Fibroblast of the conjunctiva (primary cell): ENCODE results near the gene PFDN4.
A peak's percentile ranks its signal among the peaks of the same experiment; 100 is the strongest.
"Not testable (repeated sequence)": the region's sequence is repeated elsewhere in the genome, so short reads cannot be mapped to it uniquely, and the experiment has no call there.

Experiments used
- DNase-seq: peaks from one replicate; pipeline ENCODE4 v3.0.0-alpha.2; 2010; ENCODE audit warnings: low read depth

Gene PFDN4

DNA sequence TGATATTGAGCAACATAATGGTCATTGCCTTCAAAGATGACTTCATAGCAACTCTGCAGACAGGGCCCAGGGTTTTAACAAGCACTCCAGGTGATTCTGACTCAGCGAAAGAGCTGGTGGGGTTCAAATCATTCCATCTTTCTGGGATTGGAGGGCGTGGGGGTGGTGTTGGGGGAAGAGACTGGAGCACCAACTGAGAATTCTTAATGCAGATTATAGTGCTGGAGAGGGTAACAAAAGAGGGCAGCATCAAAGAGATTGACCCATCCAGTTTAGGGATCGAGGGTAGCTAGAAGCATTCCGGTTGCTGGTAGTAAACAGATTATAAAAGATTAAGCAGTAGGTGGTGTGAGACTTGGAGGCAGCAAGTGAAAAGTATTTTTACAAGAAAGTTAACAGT lies 15.9 kb downstream of the PFDN4 start:
- no peak for DNase-seq

DNA sequence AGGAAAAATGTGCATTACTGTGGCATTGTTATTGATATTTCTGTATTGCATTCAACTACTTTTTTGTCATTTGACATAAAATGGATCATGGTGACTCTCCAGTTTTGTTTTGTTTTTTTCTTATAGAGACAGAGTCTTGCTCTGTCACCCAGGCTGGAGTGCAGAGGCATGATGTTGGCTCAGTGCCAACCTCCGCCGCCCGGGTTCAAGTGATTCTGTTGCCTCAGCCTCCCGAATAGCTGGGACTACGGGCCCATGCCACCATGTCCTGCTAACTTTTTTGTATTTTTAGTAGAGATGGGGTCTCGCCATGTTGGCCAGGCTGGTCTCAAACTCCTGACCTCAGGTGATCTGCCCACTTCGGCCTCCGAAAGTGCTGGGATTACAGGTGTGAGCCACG lies 16.8 kb downstream of the PFDN4 start:
- DNase-seq = not testable (repeated sequence)

DNA sequence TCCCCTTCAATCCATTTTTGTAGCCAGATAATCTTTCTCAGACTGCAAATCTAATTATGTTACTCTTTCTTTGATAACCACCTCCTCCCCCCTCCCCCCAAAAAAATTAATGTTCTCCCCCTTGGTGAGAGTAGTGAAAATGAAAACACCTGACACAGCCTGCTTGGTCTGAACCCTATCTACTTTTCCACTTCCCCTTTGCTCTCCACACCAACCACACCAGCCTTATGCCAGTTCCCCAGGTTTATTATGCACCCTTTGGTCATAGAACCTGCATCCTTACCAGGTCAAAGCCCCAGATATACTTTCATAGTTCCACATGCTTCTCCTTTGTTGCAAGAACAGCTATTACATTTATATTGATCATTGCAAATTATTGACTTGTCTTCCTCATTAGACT lies 19.4 kb downstream of the PFDN4 start:
- DNase-seq = no peak

DNA sequence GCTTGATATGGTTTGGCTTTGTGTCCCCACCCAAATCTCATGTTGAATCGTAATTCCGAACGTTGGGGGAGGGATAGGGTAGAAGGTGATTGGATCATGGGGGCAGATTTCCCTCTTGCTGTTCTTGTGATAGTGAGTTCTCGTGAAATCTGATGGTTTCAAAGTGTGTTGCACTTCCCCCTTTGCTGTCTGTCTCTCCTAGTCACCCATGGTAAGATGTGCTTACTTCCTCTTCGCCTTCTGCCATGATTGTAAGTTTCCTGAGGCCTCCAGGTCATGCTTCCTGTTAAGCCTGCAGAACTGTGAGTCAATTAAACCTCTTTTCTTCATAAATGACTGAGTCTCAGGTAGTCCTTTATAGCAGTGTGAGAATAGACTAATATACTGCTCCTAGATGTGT lies 19.9 kb downstream of the PFDN4 start:
- no peak for DNase-seq

DNA sequence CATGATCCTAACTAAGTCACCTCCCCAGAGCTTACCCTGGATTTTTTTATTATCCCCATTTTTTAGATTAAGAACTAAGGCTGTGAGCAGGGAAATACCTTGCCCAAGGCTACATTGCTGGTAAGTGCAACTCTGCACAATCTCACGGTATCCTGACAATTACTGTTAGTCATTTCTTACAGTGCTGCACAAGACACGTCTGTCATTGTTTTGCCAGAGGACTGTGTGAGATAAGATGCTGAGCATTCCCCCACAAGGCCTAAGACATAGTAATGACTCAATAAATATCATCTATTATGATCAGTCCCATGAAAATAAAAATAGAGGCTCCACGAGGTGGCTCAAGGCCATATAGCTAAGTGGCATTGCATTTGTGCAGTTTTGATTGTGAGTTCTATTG lies 21.0 kb downstream of the PFDN4 start:
- no peak for DNase-seq

DNA sequence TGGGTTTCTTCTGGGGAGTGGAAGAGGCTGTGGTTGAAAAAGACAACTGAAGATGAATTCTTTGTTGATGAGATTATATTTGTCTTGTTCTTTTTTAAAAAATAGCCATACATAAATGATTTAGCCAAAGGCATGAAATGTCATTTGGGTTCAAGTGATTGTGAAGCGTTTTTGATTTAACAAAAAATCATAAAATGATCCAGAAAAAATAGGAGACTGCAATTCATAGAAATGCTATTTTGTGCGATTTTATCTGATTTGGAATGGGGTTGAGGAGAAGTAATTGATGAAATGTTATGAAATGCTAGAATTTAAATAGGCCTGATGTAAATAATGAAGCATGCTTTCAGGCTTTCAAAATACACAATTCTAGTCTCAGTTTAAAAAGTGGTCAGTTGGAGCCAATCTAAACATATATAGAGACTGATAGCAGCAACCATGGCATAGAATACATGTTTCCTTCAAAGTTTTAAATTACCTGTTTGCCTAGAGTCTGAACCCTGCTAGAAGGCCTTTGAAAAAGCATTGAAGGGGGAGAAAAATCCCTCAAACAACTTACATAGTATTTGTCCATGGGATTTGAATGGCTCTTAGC lies 21.8 kb downstream of the PFDN4 start:
- no peak for DNase-seq

DNA sequence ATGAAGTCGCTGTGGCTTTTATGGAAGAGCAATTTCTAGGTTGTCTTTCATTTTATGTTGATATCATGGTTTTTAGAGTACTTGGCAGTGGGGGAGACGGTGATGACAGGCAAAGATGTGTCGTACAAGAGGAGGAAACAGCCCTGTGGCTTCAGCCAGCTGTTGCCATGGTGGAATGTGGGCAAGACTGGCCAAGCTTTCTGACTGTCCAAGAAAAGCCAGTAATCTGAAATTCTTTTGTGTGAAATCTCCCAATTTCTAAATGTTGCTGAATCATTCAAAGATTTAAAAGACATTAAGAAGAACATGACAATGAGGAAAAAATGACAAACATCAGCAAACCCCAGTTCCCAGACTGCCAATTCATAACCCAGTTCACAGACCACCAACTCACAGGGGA lies 23.1 kb downstream of the PFDN4 start:
- no peak for DNase-seq

DNA sequence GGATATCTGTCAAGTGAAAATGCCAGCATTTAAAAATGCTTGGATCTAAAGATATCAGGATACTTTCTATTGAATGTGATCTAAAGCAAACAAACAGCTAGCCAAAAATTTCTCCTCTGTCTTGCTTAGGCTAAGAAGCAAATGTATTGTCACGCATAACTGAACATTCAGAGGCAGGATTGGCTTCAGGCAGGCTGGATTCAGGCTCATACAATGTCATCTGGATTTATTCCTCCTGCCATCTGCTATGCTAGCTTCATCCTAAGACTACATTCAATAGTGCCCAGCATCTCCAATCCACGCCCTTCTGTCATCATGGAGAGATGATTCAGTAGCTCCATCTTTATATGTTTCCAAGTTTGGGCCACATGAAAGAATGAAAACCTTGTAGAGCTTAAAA lies 27.1 kb downstream of the PFDN4 start:
- DNase-seq = no peak

DNA sequence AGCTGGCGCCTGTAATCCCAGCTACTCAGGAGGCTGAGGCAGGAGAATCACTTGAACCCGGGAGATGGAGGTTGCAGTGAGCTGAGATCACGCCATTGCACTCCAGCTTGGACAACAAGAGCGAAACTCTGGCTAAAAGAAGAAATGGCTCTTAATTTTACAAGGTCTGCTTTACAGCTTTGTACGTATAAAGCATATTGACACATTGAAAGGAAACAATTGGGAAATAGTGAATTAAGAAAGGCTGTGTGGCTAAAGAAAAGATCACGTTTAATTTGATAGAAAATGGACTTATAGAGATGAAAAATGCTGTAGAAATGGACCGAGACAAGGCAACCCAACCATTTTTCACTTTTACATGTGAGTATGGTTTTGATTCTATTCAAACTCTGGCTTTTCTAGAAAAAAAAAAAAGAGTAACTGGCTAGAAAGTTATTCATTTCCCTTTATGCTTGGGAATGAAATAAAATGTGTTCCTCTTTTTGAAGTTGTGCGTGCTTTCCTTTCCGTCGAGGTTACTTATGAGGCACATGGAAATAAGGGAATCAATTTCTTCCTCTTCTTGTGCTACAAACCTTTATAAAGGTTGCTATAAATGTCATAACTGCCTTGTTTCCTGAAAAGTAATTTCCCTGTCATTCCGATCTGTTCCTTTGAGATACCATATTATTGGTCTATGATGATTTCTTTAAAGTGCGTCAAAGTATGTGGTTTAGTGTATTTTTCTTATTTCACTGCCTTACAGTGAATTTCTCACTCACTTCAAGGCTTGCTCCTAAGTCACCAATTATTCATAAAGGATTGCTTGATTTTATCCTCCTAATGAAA lies 29.4 kb downstream of the PFDN4 start:
- no peak for DNase-seq

DNA sequence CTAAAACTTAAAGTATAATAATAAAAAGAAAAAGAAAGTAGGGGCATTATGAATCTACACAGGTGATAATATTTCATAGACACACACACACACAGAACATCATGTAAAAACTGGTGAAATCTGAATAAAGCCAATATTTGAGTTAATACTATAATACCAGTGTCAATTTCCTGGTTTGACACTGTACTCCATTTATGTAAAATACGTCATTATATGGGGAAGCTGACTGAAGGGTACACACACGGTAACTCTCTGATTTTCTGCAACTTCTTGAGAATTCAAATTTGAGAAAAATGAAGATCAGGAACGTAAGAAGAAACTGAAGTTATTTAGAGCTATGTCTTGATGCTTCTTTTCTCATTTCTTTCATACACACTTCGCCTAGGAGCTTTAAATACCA lies 36.2 kb downstream of the PFDN4 start:
- DNase-seq = no peak

DNA sequence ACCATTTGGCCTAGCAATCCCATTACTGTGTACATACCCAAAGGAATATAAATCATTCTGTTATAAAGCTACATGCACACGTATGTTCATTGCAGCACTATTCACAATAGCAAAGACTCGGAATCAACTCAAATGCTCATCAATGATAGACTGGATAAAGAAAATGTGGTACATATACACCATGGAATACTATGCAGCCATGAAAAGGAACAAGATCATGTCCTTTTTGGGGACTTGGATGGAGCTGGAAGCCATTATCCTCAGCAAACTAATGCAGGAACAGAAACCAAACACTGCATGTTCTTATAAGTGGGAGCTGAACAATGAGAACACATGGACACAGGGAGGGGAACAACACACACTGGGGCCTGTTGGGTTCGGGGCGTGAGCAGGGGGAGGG lies 40.8 kb downstream of the PFDN4 start:
- DNase-seq = not testable (repeated sequence)

DNA sequence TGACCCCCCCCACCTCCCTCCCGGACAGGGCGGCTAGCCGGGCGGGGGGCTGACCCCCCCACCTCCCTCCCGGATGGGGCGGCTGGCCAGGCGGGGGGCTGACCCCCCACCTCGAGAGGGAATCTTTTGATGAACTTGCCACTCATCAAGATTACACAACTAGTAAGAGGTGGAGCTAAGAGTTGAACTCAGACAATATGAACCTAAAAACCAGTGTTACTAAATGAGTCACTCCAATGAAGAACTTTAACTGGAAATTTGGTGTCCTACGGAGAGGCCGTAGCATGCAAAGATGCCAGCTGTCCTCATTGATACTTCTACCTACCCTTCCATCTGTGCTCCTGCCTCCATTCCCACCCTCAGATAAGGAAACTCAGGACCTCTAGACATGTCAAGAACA lies 42.8 kb downstream of the PFDN4 start:
- DNase-seq = no peak

DNA sequence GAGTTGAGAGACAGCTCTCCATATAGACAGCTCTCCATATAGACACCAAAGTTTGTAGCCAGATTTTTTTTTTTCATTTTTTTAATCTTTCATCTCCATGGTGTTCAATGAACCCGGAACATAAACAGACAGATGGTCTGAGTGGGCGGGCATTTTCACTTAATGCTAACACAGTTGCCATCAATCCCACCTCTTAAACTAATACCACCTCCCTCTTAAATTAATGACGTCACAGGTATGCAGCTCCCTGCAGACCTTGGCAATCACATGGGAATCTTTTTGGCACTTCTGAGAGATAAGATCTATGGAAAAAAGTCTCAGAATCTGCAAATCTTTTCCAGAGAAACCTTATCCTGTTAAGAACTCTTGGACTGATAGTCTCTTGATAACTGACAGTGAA lies 43.2 kb downstream of the PFDN4 start:
- no peak for DNase-seq

DNA sequence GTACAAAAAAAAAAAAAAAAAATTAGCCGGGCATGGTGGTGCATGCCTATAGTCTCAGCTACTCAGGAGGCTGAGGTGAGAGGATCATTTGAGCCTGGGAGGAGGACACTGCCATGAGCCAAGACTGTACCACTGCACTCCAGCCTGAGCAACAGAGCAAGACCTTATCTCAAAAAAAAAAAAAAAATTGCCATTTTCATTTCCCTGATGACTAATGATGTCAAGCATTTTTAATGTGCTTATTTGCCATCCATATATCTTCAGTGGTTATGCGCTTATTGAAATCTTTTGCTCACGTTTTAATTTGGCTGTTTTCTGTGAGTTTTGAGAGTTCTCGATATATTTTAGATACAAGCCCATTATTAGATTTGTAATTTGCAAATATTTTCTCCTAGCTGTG lies 46.7 kb downstream of the PFDN4 start:
- no peak for DNase-seq

DNA sequence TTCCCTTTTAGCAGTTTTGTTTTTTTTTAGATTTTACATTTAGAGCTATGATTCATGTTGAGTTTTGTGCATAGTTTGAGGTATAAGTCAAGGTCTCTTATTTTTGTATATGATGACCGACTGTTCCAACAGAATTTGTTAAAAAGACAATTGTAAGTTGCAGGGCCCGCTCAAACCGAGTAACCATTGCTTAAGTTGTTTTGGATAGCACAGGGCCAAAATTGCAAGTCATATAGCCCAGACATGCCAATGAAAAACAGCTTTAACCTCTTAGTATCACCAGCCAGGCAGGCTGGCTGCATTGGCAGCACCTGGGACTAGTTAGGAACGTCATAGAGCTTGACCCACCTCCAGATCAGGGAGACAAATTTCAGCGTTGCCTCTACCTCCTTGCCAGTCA lies 47.3 kb downstream of the PFDN4 start:
- DNase-seq = peak; percentile 65

DNA sequence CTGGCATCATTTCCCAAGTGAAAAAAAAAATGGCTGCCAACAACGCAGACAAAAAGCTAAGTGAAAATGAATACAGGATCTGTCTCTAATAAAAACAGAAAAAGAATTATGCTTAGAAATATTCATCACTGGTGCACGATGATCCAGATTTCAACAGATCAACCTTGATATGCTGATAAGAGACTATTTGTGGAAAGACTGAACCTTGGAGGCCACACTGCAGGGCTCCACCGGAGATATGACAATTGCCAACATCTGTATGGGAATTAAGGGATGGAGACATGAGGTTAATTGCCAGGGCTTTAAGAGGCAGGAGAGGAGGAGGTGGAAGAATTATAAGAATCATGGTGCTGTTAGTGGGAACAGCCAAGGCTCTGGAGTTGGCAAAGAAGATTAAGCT lies 48.3 kb downstream of the PFDN4 start:
- DNase-seq = no peak

DNA sequence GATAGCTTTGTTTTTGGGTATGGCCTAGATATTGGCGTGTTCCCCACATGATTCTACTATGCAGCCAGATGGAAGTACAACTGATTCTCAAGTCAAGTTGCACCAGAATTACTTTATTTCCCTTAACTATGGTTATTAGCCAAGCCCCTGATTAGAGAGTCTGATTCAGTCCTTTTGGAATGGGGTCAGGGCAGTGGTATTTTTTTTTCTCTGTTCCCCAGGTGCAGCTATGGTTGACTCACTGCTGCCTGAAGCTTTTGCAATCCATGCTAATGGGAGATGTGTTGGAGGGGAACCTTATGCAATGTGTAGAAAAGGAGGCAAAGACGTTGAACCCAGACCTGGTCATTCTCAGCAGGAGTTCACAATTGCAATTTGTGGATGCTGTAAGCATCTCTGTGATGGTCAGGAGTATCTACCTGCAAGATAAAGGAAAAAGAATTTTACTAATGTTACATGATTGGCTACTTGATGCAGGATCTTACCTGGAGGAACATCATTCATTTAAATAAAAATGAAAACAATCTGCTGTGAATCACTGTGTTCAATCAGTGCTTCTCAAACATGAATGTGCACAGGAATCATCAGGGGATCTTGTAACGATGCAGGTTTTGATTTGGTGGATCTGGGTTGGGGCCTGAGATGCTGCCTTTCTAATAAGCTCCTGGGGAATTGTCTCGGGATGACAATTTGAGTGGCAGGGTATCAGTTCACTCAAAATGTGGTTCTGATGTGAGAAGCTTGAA lies 49.4 kb downstream of the PFDN4 start:
- DNase-seq = peak; percentile 88

DNA sequence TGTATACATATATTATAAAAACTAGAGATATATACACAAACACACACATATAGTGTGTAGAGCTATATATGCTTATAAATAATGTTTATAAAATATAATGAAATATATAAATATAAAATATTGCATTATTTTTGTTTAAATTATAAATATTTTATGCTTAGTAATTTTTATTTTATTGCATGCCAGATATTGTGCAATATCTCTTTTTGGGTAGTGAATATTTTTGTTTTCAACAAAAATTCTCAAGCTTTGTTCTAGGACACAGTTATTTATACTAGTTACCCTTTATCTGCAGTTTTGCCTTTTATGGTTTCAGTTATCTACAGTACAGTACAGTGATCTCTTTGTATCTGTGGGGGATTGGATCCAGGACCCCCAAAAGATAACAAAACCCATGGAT lies 52.2 kb downstream of the PFDN4 start:
- DNase-seq = no peak

DNA sequence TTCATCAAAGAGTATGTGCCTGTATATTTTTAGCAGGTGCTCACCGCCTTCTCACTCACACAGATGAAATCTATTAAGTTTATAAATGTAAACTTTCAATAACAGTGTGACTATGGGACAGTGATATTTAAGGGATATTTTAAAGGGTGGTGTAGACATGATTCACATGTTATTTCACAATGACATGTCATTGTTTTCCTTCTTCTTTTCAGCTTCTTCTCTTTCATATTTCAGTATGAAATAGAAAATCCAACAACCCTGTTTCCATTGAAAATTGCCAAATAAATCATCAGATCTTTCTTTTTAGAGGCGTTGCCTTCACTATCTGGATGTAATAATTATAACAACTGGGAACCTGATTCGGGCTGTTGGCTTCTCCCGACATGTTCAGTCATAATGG lies 54.8 kb downstream of the PFDN4 start:
- no peak for DNase-seq

DNA sequence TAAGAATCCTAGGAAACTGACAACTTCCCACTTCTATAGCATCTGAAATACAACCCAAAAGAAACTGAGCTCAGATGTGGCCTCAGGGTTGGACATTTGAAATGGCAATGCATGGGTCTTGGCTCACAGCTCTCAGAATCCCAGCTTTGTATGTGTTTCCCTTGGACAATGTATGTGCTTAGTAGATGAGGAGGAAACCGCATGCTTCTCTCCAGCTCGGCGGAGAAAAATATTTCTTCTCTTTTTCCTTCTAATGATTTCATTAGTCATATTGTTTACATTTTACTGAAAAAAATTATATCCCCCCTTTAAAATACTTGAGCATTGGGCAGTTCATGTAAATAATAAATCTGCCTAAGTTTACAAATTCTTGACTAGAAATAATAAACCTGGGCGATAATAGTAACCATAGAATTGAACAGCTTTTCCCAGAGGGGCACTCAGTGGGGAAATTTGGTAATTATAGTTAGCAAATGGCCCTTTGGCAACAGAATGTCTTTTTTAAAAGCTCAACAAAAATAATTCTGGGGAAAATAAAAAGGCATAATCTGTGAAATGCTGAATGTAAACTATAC lies 55.3 kb downstream of the PFDN4 start:
- DNase-seq = no peak

DNA sequence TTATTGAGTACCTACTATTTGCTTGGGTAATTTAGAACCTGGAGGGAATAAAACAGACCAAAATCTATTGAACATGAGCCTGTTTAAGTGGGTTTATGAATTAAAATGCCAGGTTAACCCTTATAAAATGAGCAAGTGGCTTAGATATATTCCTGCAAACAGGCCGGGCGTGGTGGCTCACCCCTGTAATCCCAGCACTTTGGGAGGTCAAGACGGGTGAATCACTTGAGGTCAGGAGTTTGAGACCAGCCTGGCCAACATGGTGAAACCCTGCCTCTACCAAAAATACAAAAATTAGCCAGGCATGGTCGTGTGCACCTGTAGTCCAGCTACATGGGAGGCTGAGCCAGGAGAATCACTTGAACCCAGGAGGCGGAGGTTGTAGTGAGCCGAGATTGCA lies 57.9 kb downstream of the PFDN4 start:
- DNase-seq = not testable (repeated sequence)

DNA sequence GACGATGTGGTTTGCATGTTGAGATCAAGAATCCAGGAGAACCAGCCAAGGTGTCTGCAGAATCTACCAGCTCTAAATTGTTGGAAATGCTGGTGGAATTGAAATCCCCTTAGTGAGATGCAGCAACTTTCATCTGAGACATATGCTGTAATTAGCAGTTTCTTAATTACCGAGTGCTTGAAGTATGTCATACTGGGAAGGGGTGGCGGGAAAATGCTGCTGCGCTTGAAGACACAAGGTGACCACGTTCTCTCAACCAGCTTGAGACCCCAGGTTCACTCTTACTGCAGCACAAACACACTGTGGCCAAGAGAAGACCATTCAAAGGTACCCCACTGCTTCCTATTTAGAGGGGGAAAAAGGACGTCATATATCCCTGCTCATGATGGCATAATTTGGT lies 59.0 kb downstream of the PFDN4 start:
- DNase-seq = no peak

DNA sequence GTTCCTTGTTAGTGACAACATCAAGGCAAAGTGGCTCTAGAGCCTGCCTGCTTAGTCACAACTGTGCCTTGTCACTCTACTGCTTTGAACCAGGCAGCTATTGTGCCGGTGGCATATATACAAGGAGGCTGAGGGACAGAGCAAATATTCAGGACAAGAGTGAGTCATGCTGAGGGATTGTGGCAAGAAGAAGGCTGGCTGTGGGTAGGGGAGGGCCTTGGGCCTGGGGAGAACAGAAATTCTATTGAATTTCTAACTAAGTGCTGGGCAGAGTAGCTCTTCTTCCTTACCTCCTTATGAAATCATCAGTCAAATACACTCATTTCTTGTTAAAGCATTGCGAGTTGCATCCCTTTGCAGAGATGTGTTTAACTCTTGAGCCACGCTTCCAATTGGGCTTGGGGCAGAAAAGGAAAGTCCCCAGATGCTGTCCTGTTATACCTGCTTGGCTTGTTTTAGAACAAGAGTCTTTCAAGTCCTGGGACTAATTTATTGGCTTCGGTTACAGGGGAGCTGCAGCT lies 59.7 kb downstream of the PFDN4 start:
- DNase-seq = no peak
